ENCODE data around the gene FXYD6.

DNA sequence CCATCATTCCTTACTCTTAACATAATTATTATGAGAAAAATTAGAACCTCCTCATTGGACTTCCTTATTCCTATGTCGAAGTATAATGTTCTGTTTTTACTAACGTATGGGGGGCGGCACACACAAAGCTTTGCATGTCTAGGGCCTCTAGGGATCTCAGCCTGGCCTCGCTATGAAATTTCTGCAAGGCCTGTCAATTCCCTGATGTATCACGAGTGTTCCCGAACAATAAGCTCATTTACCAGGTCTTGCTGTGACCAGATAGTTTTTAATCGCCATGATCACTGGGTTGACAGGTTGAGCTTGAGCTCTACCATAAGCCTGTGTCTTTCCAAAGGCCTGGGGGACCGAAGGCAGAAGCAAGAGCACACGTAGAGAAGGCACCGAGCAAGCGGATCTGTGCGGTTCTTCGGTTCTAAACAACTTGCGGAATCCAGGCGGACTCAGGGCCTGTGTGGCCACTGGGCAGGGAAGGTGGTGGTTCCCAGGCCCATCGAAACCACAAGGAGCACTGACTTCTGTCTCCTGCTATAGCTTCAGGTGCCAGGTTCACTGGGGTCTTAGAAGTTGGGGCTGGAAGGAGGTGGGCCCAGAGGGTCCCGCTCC lies 41.5 kb downstream of the FXYD6 start:
- TF ChIP-seq, protein P1, sequence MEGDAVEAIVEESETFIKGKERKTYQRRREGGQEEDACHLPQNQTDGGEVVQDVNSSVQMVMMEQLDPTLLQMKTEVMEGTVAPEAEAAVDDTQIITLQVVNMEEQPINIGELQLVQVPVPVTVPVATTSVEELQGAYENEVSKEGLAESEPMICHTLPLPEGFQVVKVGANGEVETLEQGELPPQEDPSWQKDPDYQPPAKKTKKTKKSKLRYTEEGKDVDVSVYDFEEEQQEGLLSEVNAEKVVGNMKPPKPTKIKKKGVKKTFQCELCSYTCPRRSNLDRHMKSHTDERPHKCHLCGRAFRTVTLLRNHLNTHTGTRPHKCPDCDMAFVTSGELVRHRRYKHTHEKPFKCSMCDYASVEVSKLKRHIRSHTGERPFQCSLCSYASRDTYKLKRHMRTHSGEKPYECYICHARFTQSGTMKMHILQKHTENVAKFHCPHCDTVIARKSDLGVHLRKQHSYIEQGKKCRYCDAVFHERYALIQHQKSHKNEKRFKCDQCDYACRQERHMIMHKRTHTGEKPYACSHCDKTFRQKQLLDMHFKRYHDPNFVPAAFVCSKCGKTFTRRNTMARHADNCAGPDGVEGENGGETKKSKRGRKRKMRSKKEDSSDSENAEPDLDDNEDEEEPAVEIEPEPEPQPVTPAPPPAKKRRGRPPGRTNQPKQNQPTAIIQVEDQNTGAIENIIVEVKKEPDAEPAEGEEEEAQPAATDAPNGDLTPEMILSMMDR (IDR thresholded peaks at IDR 0.05): no peak
- TF ChIP-seq POLR2A (IDR thresholded peaks at IDR 0.05): no peak

Measured in testis (tissue), 2 donors.